Tibial artery (tissue), 4 donors: ENCODE measurements around the gene CLEC18A.
"Not testable (repeated sequence)": the region's sequence is repeated elsewhere in the genome, so short reads cannot be mapped to it uniquely, and the experiment has no call there.

ENCODE experiments used
- DNase-seq, 2 donors: peaks; one replicate each; pipeline ENCODE4 v3.0.0-alpha.2; 2019
- H3K27ac ChIP-seq, 2 donors: fragments of 200-600 bp; sonication (generic) in 1 of 2; 1 replicate in 1 of 2; 2 replicates in 1 of 2; pipeline ENCODE4 v1.5.1; 2018 to 2019; ENCODE audit warnings: mild to moderate bottlenecking in 1 of 2
- H3K27me3 ChIP-seq, 2 donors: fragments of 200-600 bp; sonication (generic) in 1 of 2; one replicate each; pipeline versions ENCODE4 v1.5.1 to v1.6.0; 2016 to 2019
- H3K36me3 ChIP-seq, 3 donors: fragments of 200-600 bp; sonication (generic) in 2 of 3; one replicate each; pipeline ENCODE4 v1.5.1; 2016 to 2019; ENCODE audit warnings: mild to moderate bottlenecking in 2 of 3
- H3K4me1 ChIP-seq, 4 donors: fragments of 200-600 bp; sonication (generic) in 2 of 4; 1 replicate in 3 of 4; 2 replicates in 1 of 4; pipeline ENCODE4 v1.5.1; 2016 to 2019
- H3K4me3 ChIP-seq, 2 donors: fragments of 200-600 bp; sonication (generic) in 1 of 2; 1 replicate in 1 of 2; 2 replicates in 1 of 2; pipeline ENCODE4 v1.5.1; 2018 to 2019; ENCODE audit warnings: mild to moderate bottlenecking in 2 of 2
- H3K9me3 ChIP-seq, 3 donors: fragments of 200-600 bp; sonication (generic) in 1 of 3; one replicate each; pipeline ENCODE4 v1.5.1; 2016 to 2019
- intact Hi-C: fragments of 100-400 bp; cut with DNase I; formaldehyde crosslinking; loops from one replicate; pipeline ENCODE4 v1.15.0; 2023; ENCODE audit warnings: low total_unique reads
- TF ChIP-seq, protein P1 (sequence below), 2 experiments: fragments of 200-600 bp in 1 of 2; fragments of 450-650 bp in 1 of 2; IDR thresholded peaks; one replicate each; pipeline ENCODE4 v1.5.1; 2017 to 2019; ENCODE audit warnings: antibody characterized with exemption in 2 of 2, mild to moderate bottlenecking in 1 of 2, moderate library complexity in 1 of 2

CLEC18A gene

DNA sequence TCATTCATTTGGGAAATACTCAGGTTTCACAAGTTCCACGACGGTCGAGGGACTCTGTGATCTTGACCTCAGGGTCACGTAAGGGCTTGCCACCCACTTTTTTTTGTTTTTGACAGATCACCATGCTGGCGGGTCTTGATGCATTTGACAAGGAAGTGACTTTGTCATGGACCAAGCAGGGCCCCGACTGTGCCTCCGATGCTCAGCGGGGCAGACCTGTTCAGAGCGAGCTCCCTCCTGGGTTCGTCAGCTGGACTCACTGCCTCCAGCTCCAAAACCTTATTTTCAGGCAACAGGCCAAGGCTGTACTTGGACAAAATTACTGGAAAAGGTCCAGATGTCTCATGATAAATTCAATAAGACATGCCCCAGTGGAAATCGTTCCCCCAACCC lies 9.0 kb upstream of the CLEC18A start:
- Histone ChIP-seq H3K9me3 (no peaks in the 10 kb centered on the region), H3K4me3 (no peak overlapping the region), H3K4me1 (peaks cover 0 to 36% (median 15%) of the 10 kb centered on the region in 4 donors), H3K27ac (peak overlapping the region; percentile 61 to 97), H3K36me3 (peaks cover 36 to 47% (median 43%) of the 10 kb centered on the region in 3 donors), H3K27me3 (no peaks in the 10 kb centered on the region)
- intact Hi-C loops: no loop called here
- TF ChIP-seq, protein P1, sequence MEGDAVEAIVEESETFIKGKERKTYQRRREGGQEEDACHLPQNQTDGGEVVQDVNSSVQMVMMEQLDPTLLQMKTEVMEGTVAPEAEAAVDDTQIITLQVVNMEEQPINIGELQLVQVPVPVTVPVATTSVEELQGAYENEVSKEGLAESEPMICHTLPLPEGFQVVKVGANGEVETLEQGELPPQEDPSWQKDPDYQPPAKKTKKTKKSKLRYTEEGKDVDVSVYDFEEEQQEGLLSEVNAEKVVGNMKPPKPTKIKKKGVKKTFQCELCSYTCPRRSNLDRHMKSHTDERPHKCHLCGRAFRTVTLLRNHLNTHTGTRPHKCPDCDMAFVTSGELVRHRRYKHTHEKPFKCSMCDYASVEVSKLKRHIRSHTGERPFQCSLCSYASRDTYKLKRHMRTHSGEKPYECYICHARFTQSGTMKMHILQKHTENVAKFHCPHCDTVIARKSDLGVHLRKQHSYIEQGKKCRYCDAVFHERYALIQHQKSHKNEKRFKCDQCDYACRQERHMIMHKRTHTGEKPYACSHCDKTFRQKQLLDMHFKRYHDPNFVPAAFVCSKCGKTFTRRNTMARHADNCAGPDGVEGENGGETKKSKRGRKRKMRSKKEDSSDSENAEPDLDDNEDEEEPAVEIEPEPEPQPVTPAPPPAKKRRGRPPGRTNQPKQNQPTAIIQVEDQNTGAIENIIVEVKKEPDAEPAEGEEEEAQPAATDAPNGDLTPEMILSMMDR (IDR thresholded peaks at IDR 0.05): no peak
- DNase-seq: peak in 1 of 2 donors; percentile 78

DNA sequence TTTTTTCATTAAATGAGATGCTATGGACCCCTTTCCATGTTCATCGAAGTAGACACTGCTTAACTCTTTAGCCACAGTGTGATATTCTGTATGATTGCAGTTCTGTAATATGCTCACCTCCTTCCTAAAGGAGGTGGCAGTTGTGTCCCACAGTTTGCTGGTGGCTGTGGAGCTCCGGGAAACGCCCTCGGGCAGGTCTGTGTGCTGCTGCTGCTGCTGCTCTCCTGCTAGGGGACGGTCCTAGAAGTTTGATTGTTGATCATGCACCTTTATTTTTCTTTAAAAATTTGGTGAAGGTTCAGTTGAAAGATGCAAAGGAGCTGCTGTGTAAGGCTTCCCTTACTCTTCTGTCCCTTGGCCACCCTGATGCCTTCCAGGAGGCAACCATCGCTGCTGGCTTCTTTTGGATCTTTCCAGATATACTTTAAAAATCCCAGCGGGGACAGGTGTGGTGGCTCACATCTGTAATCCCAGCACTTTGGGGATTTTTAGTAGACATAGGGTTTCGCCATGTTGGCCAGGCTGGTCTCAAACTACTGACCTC lies 8.4 kb upstream of the CLEC18A start:
- peak in 1 of 2 donors; percentile 34 for DNase-seq
- peaks cover 30 to 41% (median 37%) of the 10 kb centered on the region in 3 donors for H3K36me3 ChIP-seq
- H3K4me3 ChIP-seq: no peak overlapping the region
- no peaks in the 10 kb centered on the region for H3K9me3 ChIP-seq
- H3K27me3 ChIP-seq: no peaks in the 10 kb centered on the region
- TF ChIP-seq, protein P1 (IDR thresholded peaks at IDR 0.05): no peak
- intact Hi-C loops: no loop called here
- H3K27ac ChIP-seq: peak overlapping the region; percentile 61 to 97
- H3K4me1 ChIP-seq: peaks cover 0 to 30% (median 15%) of the 10 kb centered on the region in 4 donors

DNA sequence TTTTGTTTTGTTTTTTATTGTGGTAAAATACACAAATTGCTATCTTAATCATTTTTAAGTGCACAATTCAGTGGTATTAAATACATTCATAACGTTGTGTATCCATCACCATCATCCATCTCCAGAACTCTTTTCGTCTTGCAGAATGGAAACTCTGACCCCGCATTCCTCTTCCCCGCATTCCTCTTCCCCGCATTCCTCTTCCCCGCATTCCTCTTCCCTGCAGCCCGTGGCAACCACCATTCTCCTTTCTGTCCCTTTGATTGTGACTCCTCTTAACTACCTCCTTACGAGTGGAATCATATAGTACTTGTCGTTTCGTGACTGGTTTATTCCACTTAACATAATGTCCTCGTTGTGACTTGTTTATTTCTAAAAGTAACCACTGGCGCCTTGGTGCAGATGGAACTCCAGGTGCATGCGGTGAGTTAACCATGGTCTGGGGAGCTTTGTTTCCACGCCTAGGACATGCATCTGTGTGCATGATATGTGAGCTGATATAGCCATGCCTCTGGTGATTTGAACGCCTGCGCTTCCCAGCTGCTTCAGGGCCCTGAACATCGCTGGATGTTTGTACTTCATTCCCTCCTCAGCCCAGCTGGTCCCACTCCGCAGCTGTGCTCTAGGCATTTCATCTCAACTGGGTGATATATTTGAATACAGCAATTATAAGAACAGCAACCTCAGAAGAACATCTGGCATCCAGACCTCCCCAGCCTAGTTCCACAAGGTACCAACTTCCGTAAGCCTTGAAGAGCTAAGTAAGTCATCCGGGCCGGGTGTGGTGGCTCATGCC lies 7.7 kb upstream of the CLEC18A start:
- peak in 1 of 2 donors; percentile 12 for DNase-seq
- H3K27me3 ChIP-seq, H3K4me3 ChIP-seq, intact Hi-C loops, H3K9me3 ChIP-seq: not testable (repeated sequence)
- H3K36me3 ChIP-seq: peaks cover 23 to 33% (median 30%) of the 10 kb centered on the region in 3 donors
- H3K27ac ChIP-seq: peak overlapping the region; percentile 61 to 97
- H3K4me1 ChIP-seq: peaks cover 0 to 29% (median 15%) of the 10 kb centered on the region in 4 donors

DNA sequence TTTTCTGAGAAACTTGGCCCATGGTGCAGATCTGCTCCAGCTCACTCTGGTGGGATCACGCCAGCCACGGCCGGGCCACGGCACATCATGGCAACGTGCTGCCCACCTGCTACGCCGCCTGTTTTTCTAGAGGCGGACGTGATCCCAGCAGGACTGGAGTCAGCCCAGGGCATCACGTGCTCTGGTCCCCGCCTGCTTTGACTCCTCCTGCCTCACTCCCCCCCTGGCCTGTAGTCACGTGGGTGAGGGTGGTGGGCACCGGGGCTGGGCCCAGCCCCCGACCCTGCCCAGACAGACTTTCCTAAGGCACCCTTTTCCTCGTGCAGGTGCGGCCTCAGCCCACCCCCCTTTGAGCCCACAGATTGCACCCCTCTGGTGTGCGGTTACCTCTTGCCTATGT lies 723 bp upstream of the CLEC18A start:
- H3K36me3 ChIP-seq, H3K4me3 ChIP-seq, H3K4me1 ChIP-seq, H3K27ac ChIP-seq, H3K9me3 ChIP-seq, intact Hi-C loops, H3K27me3 ChIP-seq, DNase-seq: not testable (repeated sequence)

DNA sequence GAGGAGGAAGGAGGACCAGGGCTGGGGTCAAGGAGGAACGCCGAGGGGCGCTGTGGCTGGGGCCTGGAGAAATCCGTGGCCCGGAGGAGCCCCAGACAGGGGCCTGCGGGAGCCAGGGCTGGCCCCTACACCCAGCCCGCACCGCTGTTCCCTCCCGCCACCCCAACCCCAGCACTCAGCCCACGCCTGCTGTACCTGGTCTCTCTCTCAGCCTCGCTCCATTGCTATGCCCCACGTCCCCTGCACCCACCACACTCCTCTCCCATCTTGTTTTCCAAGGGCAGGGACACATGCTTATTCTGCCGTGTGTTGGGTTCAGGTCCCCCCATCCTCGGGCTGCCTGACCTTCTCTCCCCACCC lies 518 bp downstream of the CLEC18A start:
- intact Hi-C loops, H3K9me3 ChIP-seq: not testable (repeated sequence)

DNA sequence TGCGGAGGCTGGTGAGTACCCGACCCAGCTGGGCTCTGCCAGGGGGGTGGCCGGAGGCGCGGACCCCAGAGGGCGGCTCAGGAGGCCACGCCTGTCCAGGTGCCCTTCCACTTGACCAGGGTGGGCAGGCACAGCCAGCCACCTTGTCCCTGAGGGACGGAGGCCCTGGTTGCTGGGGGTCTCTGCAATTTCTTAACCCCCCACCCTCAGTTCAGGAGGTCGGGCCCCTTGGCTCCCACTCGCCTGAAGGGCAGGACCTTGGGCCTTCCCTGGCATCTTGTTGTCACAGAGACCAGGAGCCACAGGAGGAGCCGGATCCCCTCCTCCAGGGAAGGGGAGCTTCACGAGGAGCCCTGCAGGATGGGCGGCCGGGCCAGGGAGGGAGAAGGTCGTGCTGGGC lies 982 bp downstream of the CLEC18A start:
- H3K9me3 ChIP-seq, H3K27ac ChIP-seq, H3K4me3 ChIP-seq, H3K4me1 ChIP-seq, DNase-seq, H3K27me3 ChIP-seq, H3K36me3 ChIP-seq, intact Hi-C loops: not testable (repeated sequence)

More for the DNA sequence above, 518 bp downstream of the CLEC18A start:
- H3K4me1 ChIP-seq, H3K4me3 ChIP-seq, DNase-seq, H3K27ac ChIP-seq, H3K36me3 ChIP-seq, H3K27me3 ChIP-seq: not testable (repeated sequence)

DNA sequence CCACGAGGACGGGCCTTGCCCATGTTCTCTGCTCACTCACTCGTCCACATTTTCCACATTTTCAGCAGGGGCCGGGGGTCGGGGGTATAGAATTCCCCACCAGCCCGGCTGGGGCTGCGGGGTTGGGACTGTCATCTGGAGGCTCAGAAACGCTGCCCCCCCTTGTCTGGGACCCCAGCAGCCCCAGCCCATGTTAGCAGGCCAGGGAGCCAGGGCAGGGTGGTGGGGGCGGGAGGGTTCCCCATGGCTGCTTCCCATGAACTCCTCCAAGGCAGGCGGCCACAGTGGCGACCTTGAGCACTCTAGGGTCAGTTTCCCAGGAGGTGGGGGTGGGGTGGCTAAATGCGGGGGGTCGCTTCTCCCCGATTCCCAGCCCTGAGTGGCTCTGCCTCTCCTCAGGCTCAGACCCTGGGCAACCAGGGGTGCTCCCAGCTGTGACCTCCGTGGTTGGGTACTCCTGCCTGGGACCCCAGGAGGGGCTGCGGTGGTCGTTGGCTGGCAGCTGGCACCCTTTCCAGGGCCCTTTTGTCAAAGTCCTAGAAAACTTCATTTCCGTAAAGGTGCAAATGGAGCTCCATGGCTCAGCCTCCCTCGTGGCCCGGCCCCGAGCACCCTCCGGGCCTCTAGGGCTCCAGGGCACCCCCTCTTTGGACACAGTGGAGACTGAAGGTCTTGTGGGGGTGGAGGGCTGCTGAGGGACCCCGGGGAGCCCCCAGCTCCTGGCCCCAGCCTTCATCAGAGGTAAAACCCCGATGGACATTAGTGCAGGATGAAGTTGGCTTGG lies 1.6 kb downstream of the CLEC18A start:
- not testable (repeated sequence) for H3K4me1 ChIP-seq, DNase-seq

DNA sequence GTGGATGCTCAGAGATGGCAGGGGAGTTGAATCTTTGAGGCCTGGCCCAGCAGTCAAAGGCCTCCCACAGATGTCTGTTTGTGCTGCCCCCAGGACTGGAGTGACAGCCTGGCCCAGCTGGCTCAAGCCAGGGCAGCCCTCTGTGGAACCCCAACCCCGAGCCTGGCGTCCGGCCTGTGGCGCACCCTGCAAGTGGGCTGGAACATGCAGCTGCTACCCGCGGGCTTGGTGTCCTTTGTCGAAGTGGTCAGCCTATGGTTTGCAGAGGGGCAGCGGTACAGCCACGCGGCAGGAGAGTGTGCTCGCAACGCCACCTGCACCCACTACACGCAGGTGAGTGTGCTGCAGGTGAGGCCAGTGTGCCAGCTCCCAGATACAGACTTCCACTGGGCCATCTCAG lies 3.1 kb downstream of the CLEC18A start:
- DNase-seq, H3K27me3 ChIP-seq, intact Hi-C loops, H3K4me3 ChIP-seq, H3K36me3 ChIP-seq, H3K9me3 ChIP-seq, H3K27ac ChIP-seq, H3K4me1 ChIP-seq: not testable (repeated sequence)

More for the DNA sequence above, 1.6 kb downstream of the CLEC18A start:
- H3K27me3 ChIP-seq, H3K36me3 ChIP-seq, H3K9me3 ChIP-seq, H3K4me3 ChIP-seq, intact Hi-C loops, H3K27ac ChIP-seq: not testable (repeated sequence)

DNA sequence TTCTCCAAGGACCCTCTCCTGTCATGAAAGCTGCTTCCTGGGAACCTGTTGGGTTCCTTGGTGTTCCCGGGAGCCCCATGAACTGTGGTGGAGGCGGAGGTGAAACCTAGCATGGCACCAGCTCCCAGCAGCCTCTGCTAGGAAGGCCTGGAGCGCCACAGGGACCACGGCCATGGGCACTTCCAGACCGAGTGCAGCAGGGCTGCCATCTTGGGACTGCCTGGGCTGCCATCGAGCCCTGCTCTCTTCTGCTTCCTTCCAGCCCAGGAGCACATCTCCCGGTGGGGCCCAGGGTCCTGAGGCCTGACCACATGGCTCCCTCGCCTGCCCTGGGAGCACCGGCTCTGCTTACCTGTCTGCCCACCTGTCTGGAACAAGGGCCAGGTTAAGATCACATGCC lies 12.2 kb downstream of the CLEC18A start:
- intact Hi-C loops, H3K27me3 ChIP-seq, DNase-seq, H3K4me1 ChIP-seq, H3K4me3 ChIP-seq, H3K9me3 ChIP-seq, H3K27ac ChIP-seq, H3K36me3 ChIP-seq: not testable (repeated sequence)

DNA sequence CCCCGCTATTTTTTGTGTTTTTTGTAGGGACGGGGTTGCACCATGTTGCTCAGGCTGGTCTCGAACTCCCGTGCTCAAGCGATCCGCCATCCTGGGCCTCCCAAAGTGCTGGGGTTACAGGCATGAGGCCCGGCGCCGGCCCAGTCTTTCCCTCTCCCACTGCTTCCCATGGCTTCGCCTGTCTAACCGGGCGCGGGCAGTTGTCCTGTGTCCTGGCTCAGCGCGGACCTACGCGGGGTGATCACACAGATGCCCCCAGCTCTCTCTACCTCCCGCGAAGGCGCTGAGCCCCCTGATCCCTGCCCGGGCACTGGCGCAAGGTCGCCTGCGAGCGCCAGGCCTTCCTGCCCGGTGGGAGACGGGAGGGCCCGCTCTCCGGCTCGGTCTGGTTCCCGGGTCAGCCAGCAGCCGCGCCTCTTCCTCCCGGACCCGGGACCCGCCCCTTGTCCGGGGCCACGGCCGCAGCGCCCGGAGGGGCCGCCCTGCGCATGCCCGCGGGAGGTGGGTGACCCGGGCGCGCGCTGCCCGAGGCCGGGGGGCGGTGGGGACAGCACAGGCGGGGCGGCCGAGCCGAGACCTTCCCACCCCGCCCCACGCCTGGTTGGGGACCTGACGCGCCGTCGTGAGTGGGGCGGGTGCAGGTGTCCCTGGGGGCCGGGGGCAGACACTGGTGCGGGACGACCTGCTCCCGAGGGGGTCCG lies 14.0 kb downstream of the CLEC18A start:
- H3K27ac ChIP-seq: peak overlapping the region; percentile 59 to 73

DNA sequence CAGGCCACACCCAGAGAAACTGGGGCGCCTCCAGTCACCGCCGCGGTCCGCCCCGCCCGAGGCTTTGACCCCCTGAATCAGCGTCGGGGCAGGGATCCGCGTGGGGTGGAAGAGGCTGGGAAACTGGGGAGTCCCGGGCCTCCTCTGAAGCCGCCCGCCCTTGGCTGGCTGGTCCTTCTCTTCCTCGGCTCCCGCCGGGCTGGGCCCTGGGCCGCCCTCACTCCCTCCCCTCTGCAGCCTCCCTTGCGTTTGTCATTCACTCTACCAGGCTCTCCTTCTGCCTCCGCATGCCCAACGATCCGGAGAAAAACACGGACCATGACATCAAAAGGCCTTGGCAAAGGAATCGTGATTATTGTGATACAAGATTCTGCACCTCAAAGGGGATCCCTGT lies 14.5 kb downstream of the CLEC18A start:
- H3K9me3 ChIP-seq, DNase-seq, H3K36me3 ChIP-seq, H3K4me1 ChIP-seq, H3K27me3 ChIP-seq, intact Hi-C loops: not testable (repeated sequence)
- Histone ChIP-seq H3K4me3 (peak overlapping the region; percentile 56 to 60), H3K27ac (peak overlapping the region; percentile 59 to 73)

More for the DNA sequence above, 14.0 kb downstream of the CLEC18A start:
- intact Hi-C loops, H3K27me3 ChIP-seq, H3K9me3 ChIP-seq, H3K4me1 ChIP-seq, H3K36me3 ChIP-seq: not testable (repeated sequence)
- H3K4me3 ChIP-seq: peak overlapping the region; percentile 56 to 60
- peak in 1 of 2 donors; percentile 77 for DNase-seq
